ENCODE data around the gene TRIM44. TPM values are rescaled to one million over a fixed set of nuclear protein-coding genes. Genes with fewer than 3 reads are reported as not detected.

TRIM44 gene
- total RNA-seq, result 18.0 and 30.5 TPM in 2 replicates

DNA sequence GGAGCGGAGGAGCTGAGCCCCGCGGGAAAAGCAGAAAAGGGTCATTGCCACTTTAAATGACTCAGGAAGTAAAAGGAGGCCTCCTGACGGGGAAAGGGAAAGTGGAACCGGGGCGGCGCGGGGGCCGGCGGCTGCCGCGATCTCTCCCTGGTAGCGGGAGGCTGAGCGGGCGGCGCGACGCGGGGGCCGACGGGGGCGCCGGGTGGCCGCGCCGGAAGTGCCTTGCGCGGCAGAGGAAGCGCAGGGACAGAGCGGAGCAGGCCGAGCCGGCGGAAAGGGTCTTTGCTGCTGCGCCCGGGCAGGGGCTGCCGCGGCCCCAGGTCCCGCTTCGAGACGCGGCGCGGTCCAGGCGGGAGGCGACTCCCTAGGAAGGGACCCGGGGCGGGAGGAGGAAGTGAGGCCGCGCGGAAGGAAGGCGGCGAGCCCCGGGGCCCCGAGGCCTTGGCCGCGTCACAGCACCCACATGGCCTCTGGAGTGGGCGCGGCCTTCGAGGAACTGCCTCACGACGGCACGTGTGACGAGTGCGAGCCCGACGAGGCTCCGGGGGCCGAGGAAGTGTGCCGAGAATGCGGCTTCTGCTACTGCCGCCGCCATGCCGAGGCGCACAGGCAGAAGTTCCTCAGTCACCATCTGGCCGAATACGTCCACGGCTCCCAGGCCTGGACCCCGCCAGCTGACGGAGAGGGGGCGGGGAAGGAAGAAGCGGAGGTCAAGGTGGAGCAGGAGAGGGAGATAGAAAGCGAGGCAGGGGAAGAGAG is at the start of gene TRIM44:
TRIM44 (plus strand) TSS at position 127 of the 759 bp plus-strand sequence; CDS start at position 464, 337 bp downstream.

DNA sequence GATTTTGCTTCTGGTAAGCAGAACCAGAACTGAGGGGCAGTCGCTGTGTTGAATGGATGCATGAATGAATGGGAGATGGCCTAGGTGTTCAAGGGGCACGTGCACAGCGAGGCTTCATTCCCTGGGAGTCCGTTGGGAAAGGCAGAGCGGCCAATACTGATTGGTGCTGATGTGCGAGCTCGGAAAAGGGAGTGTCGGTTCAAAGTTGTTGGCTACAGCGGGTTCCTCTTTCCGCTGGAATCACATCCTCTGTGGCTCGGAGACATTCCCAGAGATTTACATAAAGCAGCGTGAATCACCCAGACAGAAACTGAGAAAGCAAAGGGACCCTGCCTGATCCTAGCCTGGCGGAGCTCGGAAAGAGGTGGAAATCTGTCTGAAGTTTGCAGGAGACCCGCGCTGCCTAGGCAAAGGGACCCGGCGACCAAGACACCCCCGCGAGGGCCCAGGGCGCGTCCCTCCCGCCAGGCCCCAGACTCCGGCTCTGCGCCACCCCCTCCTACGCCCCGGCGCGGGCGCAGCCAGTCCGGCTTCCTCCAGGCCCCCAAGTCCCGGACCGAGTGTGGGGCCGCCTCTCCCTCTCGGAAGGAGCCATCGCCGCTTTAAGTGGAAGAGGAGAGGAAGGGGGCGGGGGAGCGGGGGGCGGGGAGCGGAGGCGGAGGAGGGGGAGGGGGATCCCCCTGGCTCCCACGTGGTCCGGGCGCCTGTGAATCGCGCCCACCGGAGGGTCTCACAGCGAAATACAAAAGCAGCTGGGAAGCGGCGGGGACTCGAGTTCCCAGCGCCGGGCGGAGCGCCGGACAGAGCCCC is 44.7 kb upstream of the TRIM44 start, which contains the start of gene FJX1:
FJX1 (plus strand) TSS at position 774 of the 810 bp plus-strand sequence. CDS start 177 bp downstream, outside the sequence.

Other genes with a start within 250 kb of the TRIM44 start
- gene SLC1A2, start 243.2 kb upstream of the TRIM44 start, total RNA-seq, result under 0.01 and 0.17 TPM in 2 replicates
- 25.1 and 26.1 TPM in 2 replicates for gene PAMR1, start 137.2 kb upstream of the TRIM44 start, total RNA-seq
- gene FJX1, start 44.3 kb upstream of the TRIM44 start, total RNA-seq, result 34.1 and 34.2 TPM in 2 replicates